Measurements from ENCODE around the gene PCYT2. TPM values are rescaled to one million over a fixed set of nuclear protein-coding genes. Genes with fewer than 3 reads are reported as not detected.

The PCYT2 gene
- total and polyA plus RNA-seq, 9 of the 15 experiments (the other 6 are each of a cell fraction or from before 2014, with no cell fraction given) = 0.92 to 134 (median 82.5) TPM

GRCh38 chr17:81860756-81861568 is 50.2 kb downstream of the PCYT2 start (continued):
- TF ChIP-seq ZNF253 (CRISPR knock-in tag; conservative IDR thresholded peaks at IDR 0.05) = no peak
- TF ChIP-seq TCF3 (CRISPR knock-in tag; IDR thresholded peaks at IDR 0.05) = no peak
- TF ChIP-seq KAT2B (IDR thresholded peaks at IDR 0.05; ENCODE audit: low read depth, low read length) = no peak
- peak; percentile 97 to 98 for TF ChIP-seq NRF1 (conservative IDR thresholded peaks at IDR 0.05 in 1 of 2, IDR thresholded peaks at IDR 0.05 in 1 of 2)
- TF ChIP-seq ZC3H4 (CRISPR knock-in tag; IDR thresholded peaks at IDR 0.05; ENCODE audit: borderline replicate concordance) = peak; percentile 91
- no peak for TF ChIP-seq ZNF224 (CRISPR knock-in tag; IDR thresholded peaks at IDR 0.05)
- no peak for TF ChIP-seq ZNF830 (CRISPR knock-in tag; IDR thresholded peaks at IDR 0.05)
- 0 out of 2 replicates have a peak, but pooled peaks have one; percentile 52 for TF ChIP-seq ZNF740 (CRISPR knock-in tag; IDR thresholded peaks at IDR 0.05)
- TF ChIP-seq ZNF740 (tag; IDR thresholded peaks at IDR 0.05) = no peak
- TF ChIP-seq IRF2 (CRISPR knock-in tag; IDR thresholded peaks at IDR 0.05) = no peak
- peak; percentile 19 for TF ChIP-seq FIP1L1 (IDR thresholded peaks at IDR 0.05; ENCODE audit: low read depth, low read length, poor library complexity, severe bottlenecking)
- TF ChIP-seq HNRNPH1 (optimal IDR thresholded peaks at IDR 0.05; ENCODE audit: low read depth, low read length) = no peak
- TF ChIP-seq ZNF518B (CRISPR knock-in tag; IDR thresholded peaks at IDR 0.05) = no peak
- peak; percentile 65 for TF ChIP-seq BHLHE40 (IDR thresholded peaks at IDR 0.05; ENCODE audit: low read length)
- no peak for TF ChIP-seq TEAD4 (IDR thresholded peaks at IDR 0.05; ENCODE audit: low read length)
- TF ChIP-seq TEAD4 (CRISPR knock-in tag; IDR thresholded peaks at IDR 0.05; ENCODE audit: borderline replicate concordance) = no peak
- peak; percentile 68; the same call in 1 of the 2 replicates for TF ChIP-seq PPARD (CRISPR knock-in tag; IDR thresholded peaks at IDR 0.05)
- TF ChIP-seq MAZ (CRISPR knock-in tag; conservative IDR thresholded peaks at IDR 0.05 in 1 of 2, IDR thresholded peaks at IDR 0.05 in 1 of 2) = peak; percentile 72 to 82
- no peak for TF ChIP-seq PREB (CRISPR knock-in tag; IDR thresholded peaks at IDR 0.05)
- no peak for TF ChIP-seq DDX20 (tag; IDR thresholded peaks at IDR 0.05; ENCODE audit: low read depth)
- TF ChIP-seq ARID3A (IDR thresholded peaks at IDR 0.05; ENCODE audit: borderline replicate concordance, low read depth, low read length) = no peak
